Brain pericyte (primary cell): ENCODE data around the gene BCL10.

Experiments
- DNase-seq: peaks from one replicate; pipeline ENCODE4 v3.0.0-alpha.2; 2012; ENCODE audit warnings: low read depth, low spot score

The BCL10 gene

GRCh38 chr1:85223334-85223733, 53.1 kb downstream of the BCL10 start:
- DNase-seq = no peak

GRCh38 chr1:85220756-85221201, 55.7 kb downstream of the BCL10 start:
- DNase-seq = no peak

DNA sequence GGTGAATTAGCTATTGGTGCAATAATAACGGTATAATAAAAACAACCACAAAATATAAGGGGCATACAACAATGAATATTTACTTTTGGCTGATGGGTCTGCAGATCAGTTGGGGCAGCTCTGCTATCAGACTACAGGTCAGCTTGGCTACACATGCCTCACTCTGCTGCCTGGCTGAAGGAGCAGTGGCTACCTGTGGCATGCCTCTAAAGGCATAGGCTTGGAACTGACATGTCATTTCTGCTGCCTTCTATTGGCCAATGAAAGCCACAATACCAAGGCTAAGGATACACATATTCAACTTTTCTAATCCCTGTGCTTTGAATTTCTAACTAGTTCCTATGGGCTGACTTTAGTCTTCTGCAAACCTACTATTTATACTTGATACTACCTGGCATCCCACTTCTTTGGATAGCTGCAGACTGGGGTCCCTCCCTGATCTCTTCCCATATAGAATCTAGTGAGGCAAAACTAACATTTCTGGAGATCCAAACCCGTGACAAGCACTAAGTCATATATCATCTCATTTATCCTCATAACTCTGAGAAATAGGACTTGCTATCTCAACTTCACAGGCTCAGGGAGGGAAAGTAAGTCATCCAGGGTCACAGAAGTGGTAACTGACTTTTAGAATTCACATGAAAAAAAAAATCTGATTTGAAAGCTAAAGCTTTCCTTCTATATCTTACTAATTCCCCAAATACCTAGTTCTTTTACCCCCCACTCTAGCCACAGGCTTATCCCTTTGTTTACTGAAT, 56.4 kb downstream of the BCL10 start:
- no peak for DNase-seq

GRCh38 chr1:85216697-85217096, 59.7 kb downstream of the BCL10 start:
- no peak for DNase-seq
